PC-9 (cell line): ENCODE measurements around the gene ITGAX.

Experiments
- CTCF ChIP-seq: fragments of 200-600 bp; sonication (generic); conservative IDR thresholded peaks from 2 replicates; pipeline ENCODE4 v1.6.1; 2017; ENCODE audit warnings: mixed run types, antibody characterized with exemption, mild to moderate bottlenecking, moderate library complexity
- EZH2 ChIP-seq: fragments of 200-600 bp; sonication (generic); IDR thresholded peaks from 2 replicates; pipeline ENCODE4 v1.8.0; 2017; ENCODE audit warnings: antibody characterized with exemption, low read depth

GRCh38 chr16:31412750-31413149 lies 57.8 kb downstream of the ITGAX start:
- TF ChIP-seq EZH2 (no peak), CTCF (no peak)
